Right forelimb (tissue), 1 donor: ENCODE results near the gene TNFRSF17.

Experiments
- DNase-seq: peaks from one replicate; pipeline ENCODE4 v3.0.0-alpha.2; 2018

The TNFRSF17 gene

DNA sequence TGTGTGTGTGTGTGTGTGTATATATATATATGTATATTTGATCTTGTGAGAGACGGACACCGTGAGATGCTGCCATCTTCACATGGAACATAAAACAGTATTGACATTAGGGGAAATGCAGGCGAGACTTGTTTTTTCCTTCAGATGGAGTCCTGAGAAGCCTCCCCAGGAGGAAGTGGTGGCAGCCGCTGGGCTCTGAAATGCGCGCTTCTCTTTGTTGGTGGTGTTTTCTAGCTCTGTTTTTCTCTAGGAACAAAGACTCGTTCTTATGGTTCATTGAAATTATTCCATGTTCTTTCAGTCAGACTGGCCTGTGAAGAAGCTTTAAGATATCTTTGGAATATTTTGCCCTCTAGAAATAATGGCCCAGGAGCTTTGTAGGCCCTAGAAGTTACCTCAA is 44.5 kb downstream of the TNFRSF17 start:
- DNase-seq = no peak

DNA sequence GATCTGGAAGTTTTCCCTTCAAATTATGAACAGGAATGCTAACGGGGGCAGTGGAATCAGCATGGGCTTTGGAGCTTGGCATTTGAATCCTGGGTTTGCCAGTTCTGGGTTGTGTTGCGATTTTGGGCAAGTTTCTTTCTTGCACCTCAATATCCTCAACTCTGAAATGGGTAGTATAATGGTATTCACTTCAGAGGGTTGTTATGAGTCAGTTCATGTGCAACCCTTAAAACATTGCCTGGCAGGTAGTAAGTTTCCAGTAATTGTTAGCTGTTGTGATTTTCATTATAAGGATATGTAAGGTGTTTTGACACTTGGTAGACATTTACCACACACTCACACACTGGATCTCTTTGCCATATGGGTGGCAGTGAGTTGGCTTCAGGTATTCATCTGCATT is 44.9 kb downstream of the TNFRSF17 start:
- no peak for DNase-seq

DNA sequence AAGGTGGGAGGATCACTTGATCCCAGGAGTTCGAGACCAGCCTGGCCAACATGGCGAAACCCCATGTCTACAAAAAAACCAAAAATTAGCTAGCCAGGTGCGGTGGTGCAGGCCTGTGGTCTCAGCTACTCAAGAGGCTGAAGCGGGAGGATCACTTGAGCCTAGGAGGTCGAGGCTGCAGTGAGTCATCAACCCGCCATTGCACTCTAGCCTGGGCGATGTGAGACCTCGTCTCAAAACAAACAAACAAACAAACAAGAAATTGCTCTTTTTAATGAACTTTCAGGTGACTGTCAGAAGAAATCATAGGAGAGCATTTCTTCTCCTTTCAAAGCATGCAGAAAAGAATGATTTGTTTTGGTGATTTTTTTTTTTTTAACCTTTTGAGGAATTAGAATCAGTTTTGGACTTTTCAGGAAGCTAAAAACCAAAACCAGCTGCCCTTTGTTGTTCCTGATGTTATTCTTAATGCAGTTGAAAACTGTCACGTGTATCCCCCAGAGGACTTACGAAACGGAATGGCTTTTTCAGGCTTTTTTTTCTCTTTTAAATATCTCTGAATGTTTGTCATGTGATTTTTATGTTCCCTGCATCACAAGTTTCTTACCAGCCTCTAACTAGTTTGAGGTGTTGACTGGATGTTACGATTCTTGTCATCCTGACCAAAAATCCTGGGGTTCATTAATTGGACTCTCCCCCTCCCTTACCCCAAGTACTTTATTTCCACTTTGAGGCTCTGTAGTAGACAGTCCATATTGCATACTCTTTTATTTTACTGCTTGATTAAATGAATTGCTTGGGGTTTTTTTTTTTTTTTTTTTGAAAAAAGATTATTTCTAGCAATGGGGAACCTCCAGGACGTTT is 45.6 kb downstream of the TNFRSF17 start:
- DNase-seq = no peak

DNA sequence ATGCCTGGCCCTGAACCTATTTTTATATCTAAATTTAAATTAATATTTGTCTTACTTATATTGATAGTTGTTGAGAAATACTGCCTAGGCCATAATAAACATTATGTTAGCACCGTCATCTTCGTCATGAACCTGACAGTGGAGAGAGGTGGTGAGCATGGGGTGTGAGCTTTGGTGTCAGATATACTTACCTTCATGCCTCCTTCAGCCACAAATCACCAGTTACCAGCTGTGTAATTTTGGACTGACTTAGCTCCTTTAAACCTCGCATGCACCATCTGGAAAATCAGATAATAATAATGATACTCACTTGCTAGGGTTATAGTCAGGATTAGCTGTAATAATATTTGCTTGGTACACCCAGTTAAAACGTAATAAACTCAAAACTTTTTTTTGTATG is 46.6 kb downstream of the TNFRSF17 start:
- no peak for DNase-seq

DNA sequence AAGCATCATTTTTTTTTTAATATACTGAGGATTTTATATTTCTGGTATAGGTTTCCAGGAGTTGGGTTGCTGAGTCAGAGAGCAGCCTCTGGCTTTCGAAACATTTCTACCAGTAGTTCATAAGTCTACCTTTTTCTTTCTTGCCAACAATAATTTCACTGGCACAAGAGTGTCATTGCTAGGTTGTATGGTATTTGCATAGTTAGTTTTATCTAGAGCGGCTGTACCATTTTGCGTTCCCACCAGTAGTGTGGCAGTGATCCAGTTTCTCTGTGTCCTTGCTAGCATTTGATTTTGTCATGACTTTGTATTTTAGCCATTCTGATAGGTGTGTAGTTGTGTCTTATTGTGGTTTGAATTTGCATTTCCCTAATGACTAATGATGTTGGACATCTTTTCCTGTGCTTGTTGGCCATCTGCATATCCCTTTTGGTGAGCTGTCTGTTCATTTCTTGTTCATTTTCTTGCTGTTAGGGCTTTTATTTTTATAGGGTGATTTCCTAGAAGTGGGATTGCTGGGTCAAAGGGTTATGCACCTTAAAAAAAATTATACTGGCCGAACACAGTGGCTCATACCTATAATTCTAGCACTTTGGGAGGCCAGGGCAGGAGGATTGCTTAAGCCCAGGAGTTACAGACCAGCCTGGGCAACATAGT is 51.4 kb downstream of the TNFRSF17 start:
- no peak for DNase-seq

DNA sequence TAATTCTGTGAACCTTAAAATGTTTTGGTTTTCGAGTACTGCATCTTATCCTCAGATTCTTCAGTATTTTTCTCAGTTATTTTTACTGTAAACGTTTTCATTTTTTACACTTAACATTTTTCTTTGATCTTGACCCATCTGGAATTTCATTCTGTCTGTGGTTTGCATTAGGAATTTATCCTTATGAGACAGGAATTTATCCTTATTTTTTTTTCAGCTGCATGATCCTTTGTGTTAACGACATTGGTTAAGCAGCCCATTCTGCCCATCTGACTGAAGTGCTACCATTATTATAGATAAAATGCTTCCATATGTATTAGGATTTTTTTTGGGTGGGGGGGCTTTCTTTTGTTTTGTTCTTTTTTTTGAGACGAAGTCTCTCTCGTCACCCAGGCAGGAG is 52.5 kb downstream of the TNFRSF17 start:
- DNase-seq = no peak
